OCI-LY1 (cell line): ENCODE results near the gene LIMK2.
"Not testable (repeated sequence)": the region's sequence is repeated elsewhere in the genome, so short reads cannot be mapped to it uniquely, and the experiment has no call there.

Experiments used
- H2AFZ ChIP-seq: fragments of 200-600 bp; sonication (generic), shearing (Covaris generic); 2 replicates; pipeline ENCODE4 v1.6.0; 2014; ENCODE audit warnings: antibody characterized with exemption, mild to moderate bottlenecking, low read length
- H3F3A ChIP-seq: fragments of 200-600 bp; sonication (generic), shearing (Covaris generic); 2 replicates; pipeline ENCODE4 v1.6.0; 2014; ENCODE audit warnings: mild to moderate bottlenecking, antibody characterized with exemption, low read length, moderate library complexity; ENCODE audit not compliant: insufficient read depth
- H3K27ac ChIP-seq: fragments of 200-600 bp; sonication (generic); 2 replicates; pipeline ENCODE4 v1.5.1; 2014; ENCODE audit warnings: low read length, mixed run types, mild to moderate bottlenecking, low read depth; ENCODE audit not compliant: poor library complexity, severe bottlenecking
- H3K27me3 ChIP-seq: fragments of 200-600 bp; sonication (generic); 2 replicates; pipeline ENCODE4 v1.6.0; 2014; ENCODE audit warnings: antibody characterized with exemption, mild to moderate bottlenecking, low read length, moderate library complexity; ENCODE audit not compliant: insufficient read depth
- H3K36me3 ChIP-seq: fragments of 200-600 bp; sonication (generic); 2 replicates; pipeline ENCODE4 v1.6.1; 2014; ENCODE audit warnings: mild to moderate bottlenecking, antibody characterized with exemption, low read length, moderate library complexity, mixed read lengths; ENCODE audit not compliant: insufficient read depth
- H3K4me1 ChIP-seq: fragments of 200-600 bp; sonication (generic); 2 replicates; pipeline ENCODE4 v1.5.1; 2014; ENCODE audit warnings: mild to moderate bottlenecking, low read length, moderate library complexity; ENCODE audit not compliant: insufficient read depth, severe bottlenecking
- H3K4me2 ChIP-seq: fragments of 200-600 bp; sonication (generic), shearing (Covaris generic); 2 replicates; pipeline ENCODE4 v1.6.1; 2014; ENCODE audit warnings: low read length
- H3K4me3 ChIP-seq: fragments of 200-600 bp; sonication (generic); 2 replicates; pipeline ENCODE4 v1.5.1; 2014; ENCODE audit warnings: low read length, low read depth, mild to moderate bottlenecking, mixed read lengths; ENCODE audit not compliant: poor library complexity, severe bottlenecking
- H3K79me2 ChIP-seq: fragments of 200-600 bp; shearing (Covaris generic); 2 replicates; pipeline ENCODE4 v1.6.1; 2016; ENCODE audit warnings: mixed run types, low read length, mixed read lengths; ENCODE audit not compliant: insufficient read depth
- H3K9ac ChIP-seq: fragments of 200-600 bp; sonication (generic), shearing (Covaris generic); 2 replicates; pipeline ENCODE4 v1.6.1; 2014; ENCODE audit warnings: mild to moderate bottlenecking, low read length, mixed read lengths
- H3K9me2 ChIP-seq: fragments of 200-600 bp; sonication (generic), shearing (Covaris generic); 2 replicates; pipeline ENCODE4 v1.6.1; 2014; ENCODE audit warnings: low read depth, mild to moderate bottlenecking, low read length, mixed read lengths
- H3K9me3 ChIP-seq: fragments of 200-600 bp; shearing (Covaris generic); 2 replicates; pipeline ENCODE4 v1.6.1; 2014; ENCODE audit warnings: low read length, mixed read lengths
- H4K20me1 ChIP-seq: fragments of 200-600 bp; sonication (generic), shearing (Covaris generic); 2 replicates; pipeline ENCODE4 v1.6.0; 2016; ENCODE audit warnings: mild to moderate bottlenecking, low read length; ENCODE audit not compliant: insufficient read depth
- CTCF ChIP-seq: fragments of 200-600 bp; sonication (generic), shearing (Covaris generic); IDR thresholded peaks from 2 replicates; pipeline ENCODE4 v1.5.1; 2017; ENCODE audit warnings: mild to moderate bottlenecking, antibody characterized with exemption, low read length, moderate library complexity, mixed read lengths
- EZH2 ChIP-seq: fragments of 200-600 bp; sonication (generic), shearing (Covaris generic); IDR thresholded peaks from 2 replicates; pipeline ENCODE4 v1.8.0; 2017; ENCODE audit warnings: borderline replicate concordance, mixed run types, mild to moderate bottlenecking, antibody characterized with exemption, low read length, moderate library complexity, mixed read lengths

LIMK2 gene

DNA sequence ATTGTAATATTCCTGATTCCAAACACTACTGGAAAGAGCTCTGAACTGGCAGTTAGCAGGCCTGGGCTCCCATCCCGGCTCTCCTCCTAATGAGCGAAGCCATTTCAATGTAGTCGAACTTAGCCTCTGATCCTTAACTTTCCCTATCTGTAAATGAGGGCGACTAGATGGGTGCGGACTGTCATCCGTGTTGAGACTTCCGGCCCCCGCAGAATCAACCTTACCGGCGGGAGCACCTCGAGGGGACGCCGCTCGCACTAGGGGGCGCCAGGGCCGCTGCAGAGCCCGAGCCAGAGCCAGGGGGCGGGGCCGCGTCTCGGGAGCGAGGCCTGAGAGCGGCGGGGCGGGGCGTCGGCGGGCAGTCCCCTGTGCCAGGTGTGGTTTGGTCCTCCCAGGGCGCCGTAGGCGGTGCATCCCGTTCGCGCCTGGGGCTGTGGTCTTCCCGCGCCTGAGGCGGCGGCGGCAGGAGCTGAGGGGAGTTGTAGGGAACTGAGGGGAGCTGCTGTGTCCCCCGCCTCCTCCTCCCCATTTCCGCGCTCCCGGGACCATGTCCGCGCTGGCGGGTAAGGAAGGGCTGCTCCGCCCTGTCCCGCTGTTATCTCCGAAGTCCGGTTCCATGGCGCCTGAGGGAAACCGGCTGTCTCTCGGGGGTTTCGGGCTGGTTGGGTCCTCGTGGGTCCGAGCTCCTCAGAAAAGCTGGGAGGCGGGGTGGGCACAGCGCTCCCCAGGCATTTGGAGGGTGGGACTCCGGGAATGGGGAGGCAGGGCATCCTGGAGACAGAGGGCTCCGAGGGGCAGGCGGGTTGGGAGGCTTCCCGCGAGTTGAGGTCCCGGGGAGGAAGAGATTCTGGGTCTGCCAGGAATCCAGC lies at the start of gene LIMK2:
Gene LIMK2, plus strand, starts transcription at position 437 of the 869 bp plus-strand sequence. Its CDS starts 111 bp downstream, at position 548.
- Histone ChIP-seq H3K9ac (peak within 1 kb of the TSS; percentile 90), H3K27ac (peak within 1 kb of the TSS; percentile 46), H3K4me1 (peaks cover 25% of the 10 kb centered on the region), H3F3A (no peaks in the 10 kb centered on the region), H2AFZ (peak within 1 kb of the TSS; percentile 97), H3K9me2 (no peaks in the 10 kb centered on the region), H3K27me3 (no peaks in the 10 kb centered on the region), H4K20me1 (no peaks in the 10 kb centered on the region), H3K36me3 (no peaks in the 10 kb centered on the region), H3K79me2 (peaks cover 4% of the 10 kb centered on the region; the same call in 1 of the 2 replicates), H3K9me3 (no peaks in the 10 kb centered on the region), H3K4me3 (peak within 1 kb of the TSS; percentile 93), H3K4me2 (peak within 1 kb of the TSS; percentile 89)
- TF ChIP-seq EZH2, result no peak
- peak; percentile 92 for TF ChIP-seq CTCF

- Histone ChIP-seq H3K36me3 (peaks cover 9% of the 10 kb centered on the region; the same call in 1 of the 2 replicates), H3K4me2 (no peak overlapping the region), H3K9ac (no peak overlapping the region), H3K27me3 (no peaks in the 10 kb centered on the region), H3K4me3 (no peak overlapping the region), H3K9me2 (no peaks in the 10 kb centered on the region), H2AFZ (no peak overlapping the region), H3K79me2 (peaks cover 15% of the 10 kb centered on the region), H3K9me3 (no peaks in the 10 kb centered on the region), H4K20me1 (no peaks in the 10 kb centered on the region), H3F3A (no peaks in the 10 kb centered on the region), H3K4me1 (peaks cover 22% of the 10 kb centered on the region), H3K27ac (no peak overlapping the region)
- TF ChIP-seq EZH2, result no peak
- no peak for TF ChIP-seq CTCF
Observed at GRCh38 chr22:31170971-31171370, 41.1 kb upstream of the LIMK2 start.

DNA sequence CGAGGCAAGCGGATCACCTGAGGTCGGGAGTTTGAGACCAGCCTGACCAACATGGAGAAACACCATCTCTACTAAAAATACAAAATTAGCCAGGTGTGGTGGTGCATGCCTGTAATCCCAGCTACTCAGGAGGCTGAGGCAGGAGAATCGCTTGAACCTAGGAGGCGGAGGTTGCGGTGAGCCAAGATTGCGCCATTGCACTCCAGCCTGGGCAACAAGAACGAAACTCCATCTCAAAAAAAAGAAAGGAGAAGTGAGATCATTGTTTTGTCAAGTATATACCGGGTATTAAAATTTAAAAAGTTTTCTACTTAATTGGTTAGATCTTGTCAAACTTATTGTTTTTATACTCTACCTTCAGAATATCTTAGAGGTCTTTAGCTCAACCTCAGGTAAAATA lies 40.4 kb upstream of the LIMK2 start:
- H3F3A ChIP-seq, H4K20me1 ChIP-seq, H2AFZ ChIP-seq, H3K4me3 ChIP-seq, H3K36me3 ChIP-seq, H3K27me3 ChIP-seq, H3K9me3 ChIP-seq, H3K9ac ChIP-seq, H3K4me2 ChIP-seq, H3K9me2 ChIP-seq, H3K27ac ChIP-seq: not testable (repeated sequence)
- H3K79me2 ChIP-seq, result peaks cover 15% of the 10 kb centered on the region
- H3K4me1 ChIP-seq, result peaks cover 22% of the 10 kb centered on the region
